ENCODE measurements around the gene CXCL5.

- no peak for TF ChIP-seq POLR2A (IDR thresholded peaks at IDR 0.05)
- TF ChIP-seq CTCF (IDR thresholded peaks at IDR 0.05) = no peak
- no peak for TF ChIP-seq POLR2AphosphoS5 (IDR thresholded peaks at IDR 0.05; ENCODE audit: insufficient read depth in 1 of 2, low read depth in 1 of 2)
These were observed 33.1 kb upstream of the CXCL5 start for GRCh38 chr4:74031576-74031975.
